Ovary (tissue), 9 donors: Measurements from ENCODE around the gene ZBED4. TPM values are rescaled to one million over a fixed set of nuclear protein-coding genes. Genes with fewer than 3 reads are reported as not detected.

ENCODE experiments used
- DNase-seq, 5 donors: peaks; one replicate each; pipeline ENCODE4 v3.0.0-alpha.2; 2019 to 2020
- H3K27ac ChIP-seq, 2 donors: fragments of 200-600 bp; one replicate each; pipeline versions ENCODE4 v1.5.1 to v1.8.0; 2019 to 2022
- H3K27me3 ChIP-seq: fragments of 200-600 bp; one replicate; pipeline ENCODE4 v1.8.0; 2022
- H3K36me3 ChIP-seq: fragments of 200-600 bp; sonication (generic); one replicate; pipeline ENCODE4 v1.5.1; 2019
- H3K4me1 ChIP-seq: one replicate; pipeline ENCODE4 v1.8.1; 2013; ENCODE audit warnings: mild to moderate bottlenecking, moderate library complexity; ENCODE audit not compliant: insufficient read depth
- H3K4me3 ChIP-seq: fragments of 200-600 bp; sonication (generic); one replicate; pipeline ENCODE4 v1.5.1; 2017
- H3K9me3 ChIP-seq, 2 donors: fragments of 200-600 bp in 1 of 2; sonication (generic) in 1 of 2; one replicate each; pipeline versions ENCODE4 v1.5.1 to v1.8.1; 2013 to 2019; ENCODE audit warnings: mild to moderate bottlenecking in 1 of 2, moderate library complexity in 1 of 2
- CTCF ChIP-seq, 3 donors: fragments of 450-650 bp in 2 of 3; fragments of 200-600 bp in 1 of 3; IDR thresholded peaks; one replicate each; pipeline versions ENCODE4 v1.5.1 to v1.8.0; 2016 to 2022; ENCODE audit warnings: antibody characterized with exemption in 3 of 3, mild to moderate bottlenecking in 1 of 3
- EP300 ChIP-seq: sonication (generic); formaldehyde crosslinking; IDR thresholded peaks from one replicate; pipeline ENCODE4 v1.6.1; 2017; ENCODE audit warnings: antibody characterized with exemption
- POLR2A ChIP-seq: fragments of 450-650 bp; IDR thresholded peaks from one replicate; pipeline ENCODE4 v1.6.1; 2017; ENCODE audit warnings: antibody characterized with exemption, mild to moderate bottlenecking, moderate library complexity
- WGBS, 3 donors: extraction: QIAGEN DNeasy Blood & Tissue Kit in 1 of 3; methylation state at CpG; one replicate each; pipeline versions ENCODE4 v1.1.5 to v1.1.7; 2013 to 2017; 5-methylcytosine and 5-hydroxymethylcytosine counted together
- intact Hi-C, 4 donors: fragments of 100-400 bp; cut with DNase I; formaldehyde crosslinking; loops; one replicate each; pipeline versions ENCODE4 v1.11.0 to v1.15.1; 2022 to 2023
- polyA plus RNA-seq, 2 donors: library from polyadenylated mRNA; stranded (reverse); fragments of 200-250 nt in 1 of 2; fragments of 350-450 nt in 1 of 2; fragmentation: Illumina TruSeq in 1 of 2; extraction: RNeasy Lipid Tissue Mini Kit (QIAGEN cat#74804) in 1 of 2; gene quantifications; one replicate each; pipeline ENCODE4 v1.2.3, GENCODE V29; 2013 to 2014
- total RNA-seq, 7 donors: library from RNA; depleted of rRNA in 2 of 7; stranded (reverse); fragments of >200 nt in 2 of 7; fragmentation: NEBNext Ultra II Directional in 3 of 7; extraction: Animal tissue kit (Norgen Biotek cat#: 25700) in 3 of 7; gene quantifications; one replicate each; pipeline versions ENCODE4 v1.1.0 to v1.2.4, GENCODE V29; 2016 to 2023
- donor health status: DM: no; HTN: no; CAD: no; lungs with moderate emphysema.
- donor health status: DM: no; HTN: no; CAD: no.
- donor health status: Bipolar disorder and iron deficiency.
- donor health status: DM: yes; HTN: yes; CAD: no.
- donor health status: DM: no; HTN: no; CAD: no.
- donor health status: DM: yes; HTN: yes; CAD: no.

The ZBED4 gene
- total and polyA plus RNA-seq, 9 donors = 3.5 to 9.6 (median 7.8) TPM

GRCh38 chr22:49894322-49895054 is 40.8 kb downstream of the ZBED4 start:
- H3K4me3 ChIP-seq = no peak overlapping the region
- intact Hi-C loops = no loop called here
- H3K9me3 ChIP-seq = peaks cover 0 to 3% of the 10 kb centered on the region in 2 donors
- H3K27ac ChIP-seq = no peak overlapping the region
- WGBS, 3 donors = 53 to 55% (median 53%) methylated on average over 8 of the region's 8 CpGs
- H3K27me3 ChIP-seq = no peaks in the 10 kb centered on the region
- H3K36me3 ChIP-seq = no peaks in the 10 kb centered on the region
- TF ChIP-seq EP300 = no peak
- TF ChIP-seq POLR2A = no peak
- TF ChIP-seq CTCF (IDR thresholded peaks at IDR 0.05) = no peak
- H3K4me1 ChIP-seq = no peaks in the 10 kb centered on the region
- DNase-seq = no peak

- no peaks in the 10 kb centered on the region for H3K36me3 ChIP-seq
- TF ChIP-seq CTCF (IDR thresholded peaks at IDR 0.05) (no peak), POLR2A (no peak), EP300 (no peak)
- no peaks in the 10 kb centered on the region for H3K27me3 ChIP-seq
- no peaks in the 10 kb centered on the region for H3K4me1 ChIP-seq
- intact Hi-C loops = no loop called here
- H3K4me3 ChIP-seq = no peak overlapping the region
- DNase-seq = no peak
- H3K27ac ChIP-seq = no peak overlapping the region
- no peaks in the 10 kb centered on the region for H3K9me3 ChIP-seq
- 91 to 93% (median 91%) methylated on average over 5 of the region's 5 CpGs for WGBS, 3 donors
Observed at GRCh38 chr22:49896201-49896600, 42.6 kb downstream of the ZBED4 start.

- no peaks in the 10 kb centered on the region for H3K36me3 ChIP-seq
- TF ChIP-seq EP300 (no peak), CTCF (IDR thresholded peaks at IDR 0.05) (no peak), POLR2A (no peak)
- H3K4me1 ChIP-seq = no peaks in the 10 kb centered on the region
- no peak for DNase-seq
- no peaks in the 10 kb centered on the region for H3K27me3 ChIP-seq
- intact Hi-C loops = no loop called here
- no peaks in the 10 kb centered on the region for H3K9me3 ChIP-seq
- no peak overlapping the region for H3K27ac ChIP-seq
- 89 to 96% (median 94%) methylated on average over 8 of the region's 8 CpGs for WGBS, 3 donors
- no peak overlapping the region for H3K4me3 ChIP-seq
Observed at GRCh38 chr22:49897015-49897684, 43.5 kb downstream of the ZBED4 start.

GRCh38 chr22:49899530-49899929 is 45.9 kb downstream of the ZBED4 start:
- H3K4me1 ChIP-seq = no peaks in the 10 kb centered on the region
- no peak overlapping the region for H3K27ac ChIP-seq
- intact Hi-C loops = no loop called here
- no peak for TF ChIP-seq POLR2A
- no peak for TF ChIP-seq CTCF (IDR thresholded peaks at IDR 0.05)
- TF ChIP-seq EP300 = no peak
- no peaks in the 10 kb centered on the region for H3K36me3 ChIP-seq
- no peaks in the 10 kb centered on the region for H3K27me3 ChIP-seq
- 81 to 91% (median 87%) methylated on average over 6 of the region's 6 CpGs for WGBS, 3 donors
- no peak for DNase-seq
- H3K9me3 ChIP-seq = no peaks in the 10 kb centered on the region
- H3K4me3 ChIP-seq = no peak overlapping the region
